GM23338 (cell line): ENCODE data around the gene SRCAP. TPM values are rescaled to one million over a fixed set of nuclear protein-coding genes. Genes with fewer than 3 reads are reported as not detected.

Source experiments
- ATAC-seq: fragments of 200-7000 bp; cut with Tn5 transposase; 3 replicates; pipeline ENCODE4 v1.9.1; 2020
- DNase-seq: peaks from one replicate; pipeline ENCODE4 v3.0.0-alpha.2; 2015; ENCODE audit warnings: low spot score
- H2AFZ ChIP-seq: fragments of 200-600 bp; sonication (generic); 2 replicates; pipeline ENCODE4 v1.8.0; 2016; ENCODE audit warnings: antibody characterized with exemption, mild to moderate bottlenecking, moderate library complexity
- H3F3A ChIP-seq: fragments of 200-600 bp; sonication (generic); replicated peaks from 2 replicates; pipeline ENCODE4 v1.8.0; 2017; ENCODE audit warnings: antibody characterized with exemption, mixed run types, low read depth
- H3K27ac ChIP-seq: fragments of 200-600 bp; sonication (generic); 2 replicates; pipeline ENCODE4 v1.6.1; 2016; ENCODE audit warnings: low read depth
- H3K27me3 ChIP-seq: fragments of 200-600 bp; sonication (generic); 2 replicates; pipeline ENCODE4 v1.8.0; 2016; ENCODE audit warnings: mild to moderate bottlenecking, mixed run types, moderate library complexity; ENCODE audit not compliant: insufficient read depth
- H3K36me3 ChIP-seq: fragments of 200-600 bp; sonication (generic); 2 replicates; pipeline ENCODE4 v1.8.0; 2016; ENCODE audit warnings: mild to moderate bottlenecking; ENCODE audit not compliant: insufficient read depth
- H3K4me1 ChIP-seq: fragments of 200-600 bp; sonication (generic); 2 replicates; pipeline ENCODE4 v1.8.0; 2016; ENCODE audit warnings: mild to moderate bottlenecking, moderate library complexity; ENCODE audit not compliant: insufficient read depth
- H3K4me2 ChIP-seq: fragments of 200-600 bp; sonication (generic); 2 replicates; pipeline ENCODE4 v1.7.1; 2017; ENCODE audit warnings: mixed run types
- H3K4me3 ChIP-seq: fragments of 200-600 bp; sonication (generic); 2 replicates; pipeline ENCODE4 v1.6.1; 2016; ENCODE audit warnings: mixed run types
- H3K79me2 ChIP-seq: fragments of 200-600 bp; sonication (generic); replicated peaks from 2 replicates; pipeline ENCODE4 v1.8.0; 2017; ENCODE audit warnings: mild to moderate bottlenecking; ENCODE audit not compliant: insufficient read depth
- H3K9me2 ChIP-seq: fragments of 200-600 bp; sonication (generic); 2 replicates; pipeline ENCODE4 v1.8.0; 2017; ENCODE audit not compliant: insufficient read depth
- H4K20me1 ChIP-seq: fragments of 200-600 bp; sonication (generic); replicated peaks from 2 replicates; pipeline ENCODE4 v1.8.0; 2017; ENCODE audit warnings: mild to moderate bottlenecking; ENCODE audit not compliant: insufficient read depth
- H3K27ac Mint-ChIP-seq: 2 replicates; pipeline ENCODE4 v1.8.0; 2020; ENCODE audit warnings: inconsistent platforms, mild to moderate bottlenecking, moderate library complexity, mixed read lengths
- H3K27me3 Mint-ChIP-seq: 3 replicates; pipeline ENCODE4 v1.8.0; 2022; ENCODE audit warnings: low read depth, mild to moderate bottlenecking, moderate library complexity, mixed read lengths, inconsistent platforms; ENCODE audit not compliant: insufficient read depth, poor library complexity
- H3K36me3 Mint-ChIP-seq: 3 replicates; pipeline ENCODE4 v1.8.0; 2021; ENCODE audit warnings: low read depth, mild to moderate bottlenecking, inconsistent platforms, moderate library complexity, mixed read lengths
- H3K4me1 Mint-ChIP-seq: 3 replicates; pipeline ENCODE4 v1.8.0; 2020; ENCODE audit warnings: mild to moderate bottlenecking, inconsistent platforms, mixed read lengths
- H3K4me3 Mint-ChIP-seq: 3 replicates; pipeline ENCODE4 v1.8.0; 2021; ENCODE audit warnings: moderate library complexity, mild to moderate bottlenecking, inconsistent platforms, mixed read lengths
- H3K9me3 Mint-ChIP-seq: 3 replicates; pipeline ENCODE4 v1.8.0; 2020; ENCODE audit warnings: moderate library complexity, mild to moderate bottlenecking, inconsistent platforms, mixed read lengths
- CREB1 ChIP-seq: fragments of 250-450 bp; sonication (Bioruptor Pico); IDR thresholded peaks from 2 replicates; pipeline ENCODE4 v1.5.0; 2020; ENCODE audit warnings: low read depth, mild to moderate bottlenecking, moderate library complexity
- CTCF ChIP-seq, 2 experiments: fragments of 200-600 bp in 1 of 2; sonication (generic) in 1 of 2; conservative IDR thresholded peaks; 2 replicates each; pipeline versions ENCODE4 v1.5.1 to v1.6.1; 2016 to 2017; ENCODE audit warnings: antibody characterized with exemption in 2 of 2, low read depth in 2 of 2, mild to moderate bottlenecking in 2 of 2, moderate library complexity in 1 of 2
- ETS1 ChIP-seq: IDR thresholded peaks from 2 replicates; pipeline ENCODE4 v1.6.1; 2016; ENCODE audit warnings: antibody characterized with exemption
- EZH2 ChIP-seq: fragments of 200-600 bp; sonication (generic); IDR thresholded peaks from one replicate; pipeline ENCODE4 v1.8.0; 2017; ENCODE audit warnings: antibody characterized with exemption, mild to moderate bottlenecking, low read depth; ENCODE audit not compliant: unreplicated experiment
- EZH2phosphoT487 ChIP-seq: fragments of 200-600 bp; sonication (generic); IDR thresholded peaks from one replicate; pipeline ENCODE4 v1.8.1; 2018; ENCODE audit warnings: antibody characterized with exemption; ENCODE audit not compliant: unreplicated experiment
- JUNB ChIP-seq: IDR thresholded peaks from one replicate; pipeline ENCODE4 v1.6.1; 2016; ENCODE audit warnings: antibody characterized with exemption; ENCODE audit not compliant: unreplicated experiment
- NANOG ChIP-seq: IDR thresholded peaks from 2 replicates; pipeline ENCODE4 v1.6.1; 2016; ENCODE audit warnings: antibody characterized with exemption, borderline replicate concordance
- POLR2AphosphoS5 ChIP-seq: IDR thresholded peaks from 2 replicates; pipeline ENCODE4 v1.6.1; 2016; ENCODE audit warnings: antibody characterized with exemption, low read depth
- REST ChIP-seq: IDR thresholded peaks from one replicate; pipeline ENCODE4 v1.6.1; 2018; ENCODE audit warnings: antibody characterized with exemption; ENCODE audit not compliant: unreplicated experiment
- STAT1 ChIP-seq: IDR thresholded peaks from one replicate; pipeline ENCODE4 v1.6.1; 2016; ENCODE audit warnings: antibody characterized with exemption; ENCODE audit not compliant: unreplicated experiment
- ZNF114 ChIP-seq: fragments of 250-450 bp; sonication (Bioruptor Pico); IDR thresholded peaks from 2 replicates; pipeline ENCODE4 v1.5.0; 2020; ENCODE audit warnings: mild to moderate bottlenecking, moderate library complexity
- ZNF331 ChIP-seq: fragments of 250-450 bp; sonication (Bioruptor Pico); IDR thresholded peaks from 2 replicates; pipeline ENCODE4 v1.5.0; 2020; ENCODE audit warnings: low read depth, mild to moderate bottlenecking, moderate library complexity
- ZNF462 ChIP-seq: fragments of 250-450 bp; sonication (Bioruptor Pico); IDR thresholded peaks from 2 replicates; pipeline ENCODE4 v1.5.0; 2020; ENCODE audit warnings: mild to moderate bottlenecking, moderate library complexity
- polyA plus RNA-seq: library from polyadenylated mRNA; unstranded; fragments of >200 nt; fragmentation: Nextera tagmentation; extraction: Ambion mirVana; gene quantifications from 2 replicates; pipeline ENCODE4 v1.2.1, GENCODE V29; 2016
- total RNA-seq: library from RNA; depleted of rRNA; stranded (reverse); fragments of >200 nt; shearing (Covaris generic); gene quantifications from 2 replicates; pipeline ENCODE4 v1.2.3, GENCODE V29; 2014

SRCAP gene
- total and polyA plus RNA-seq, 2 experiments from 2014 or later: 15.3 to 38.4 TPM

GRCh38 chr16:30747331-30747730, 48.4 kb downstream of the SRCAP start:
- H3F3A ChIP-seq: peaks cover 4% of the 10 kb centered on the region; the same call in 1 of the 2 replicates
- peak overlapping the region; percentile 88 for H2AFZ ChIP-seq
- Mint-ChIP-seq H3K4me1 (peaks cover 8% of the 10 kb centered on the region), H3K27me3 (peaks cover 16% of the 10 kb centered on the region), H3K27ac (peak overlapping the region; percentile 94), H3K4me3 (peak overlapping the region; percentile 97), H3K9me3 (no peaks in the 10 kb centered on the region), H3K36me3 (peaks cover 35% of the 10 kb centered on the region)
- H3K79me2 ChIP-seq: peaks cover 15% of the 10 kb centered on the region
- DNase-seq (no peak), ATAC-seq (no peak)
- peak overlapping the region; percentile 74 for H3K4me2 ChIP-seq
- H3K36me3 ChIP-seq: no peaks in the 10 kb centered on the region; the same call in 1 of the 2 replicates
- no peaks in the 10 kb centered on the region for H3K27me3 ChIP-seq
- H3K27ac ChIP-seq: peak overlapping the region; percentile 91
- no peak for TF ChIP-seq JUNB
- TF ChIP-seq ZNF114 (CRISPR knock-in tag): no peak
- TF ChIP-seq NANOG: no peak
- TF ChIP-seq EZH2phosphoT487: no peak
- TF ChIP-seq ZNF331 (CRISPR knock-in tag): no peak
- TF ChIP-seq ETS1: no peak
- no peak for TF ChIP-seq POLR2AphosphoS5
- no peak for TF ChIP-seq REST
- no peak for TF ChIP-seq CREB1
- no peak for TF ChIP-seq STAT1
- TF ChIP-seq EZH2: no peak
- TF ChIP-seq CTCF (conservative IDR thresholded peaks at IDR 0.05; ENCODE audit: low read depth in 2 of 2): no peak
- no peak for TF ChIP-seq ZNF462 (CRISPR knock-in tag)
- H3K9me2 ChIP-seq: no peaks in the 10 kb centered on the region
- peak overlapping the region; percentile 48 for H3K4me3 ChIP-seq
- no peaks in the 10 kb centered on the region; the same call in 1 of the 2 replicates for H4K20me1 ChIP-seq
- peaks cover 7% of the 10 kb centered on the region; the same call in 1 of the 2 replicates for H3K4me1 ChIP-seq
